Upper lobe of left lung (tissue), 6 donors: ENCODE measurements around the gene ADGRE2. TPM values are rescaled to one million over a fixed set of nuclear protein-coding genes. Genes with fewer than 3 reads are reported as not detected.
"Not testable (repeated sequence)": the region's sequence is repeated elsewhere in the genome, so short reads cannot be mapped to it uniquely, and the experiment has no call there.

Experiments
- ATAC-seq, 2 donors: fragments of 200-7000 bp; cut with Tn5 transposase; one replicate each; pipeline ENCODE4 v1.9.1; 2022; ENCODE audit warnings: mild to moderate bottlenecking in 2 of 2, moderate library complexity in 2 of 2; ENCODE audit not compliant: low FRiP score in 2 of 2
- DNase-seq, 2 donors: peaks; one replicate each; pipeline ENCODE4 v3.0.0-alpha.2; 2019 to 2020
- H3K27ac ChIP-seq, 4 donors: fragments of 200-600 bp; sonication (generic); one replicate each; pipeline ENCODE4 v1.5.1; 2016 to 2019
- H3K27me3 ChIP-seq, 4 donors: fragments of 200-600 bp; sonication (generic); one replicate each; pipeline ENCODE4 v1.5.1; 2017 to 2019
- H3K36me3 ChIP-seq, 4 donors: fragments of 200-600 bp; sonication (generic); one replicate each; pipeline ENCODE4 v1.5.1; 2016 to 2019
- H3K4me1 ChIP-seq, 4 donors: fragments of 200-600 bp; sonication (generic); one replicate each; pipeline ENCODE4 v1.5.1; 2018 to 2019
- H3K4me3 ChIP-seq, 4 donors: fragments of 200-600 bp; sonication (generic); one replicate each; pipeline ENCODE4 v1.5.1; 2017 to 2019; ENCODE audit warnings: mild to moderate bottlenecking in 2 of 4, moderate library complexity in 1 of 4
- H3K9me3 ChIP-seq, 4 donors: fragments of 200-600 bp; sonication (generic); one replicate each; pipeline ENCODE4 v1.5.1; 2018 to 2019
- CTCF ChIP-seq, 6 experiments: fragments of 450-650 bp in 4 of 6; fragments of 200-600 bp in 2 of 6; sonication (generic) in 2 of 6; IDR thresholded peaks; one replicate each; pipeline ENCODE4 v1.5.1; 2016 to 2019; ENCODE audit warnings: antibody characterized with exemption in 6 of 6
- EP300 ChIP-seq, 4 donors: sonication (generic); formaldehyde crosslinking; IDR thresholded peaks; one replicate each; pipeline ENCODE4 v1.5.1; 2017; ENCODE audit warnings: antibody characterized with exemption in 4 of 4, control low read depth in 2 of 4
- POLR2A ChIP-seq, 4 donors: fragments of 450-650 bp; IDR thresholded peaks; one replicate each; pipeline ENCODE4 v1.5.1; 2016 to 2017; ENCODE audit warnings: antibody characterized with exemption in 4 of 4, mild to moderate bottlenecking in 2 of 4
- POLR2AphosphoS5 ChIP-seq, 2 donors: sonication (generic); formaldehyde crosslinking; IDR thresholded peaks; one replicate each; pipeline ENCODE4 v1.5.1; 2017; ENCODE audit warnings: antibody characterized with exemption in 2 of 2
- WGBS, 2 donors: methylation state at CpG; one replicate each; pipeline ENCODE4 v1.1.5; 2017 to 2018; 5-methylcytosine and 5-hydroxymethylcytosine counted together
- total RNA-seq, 6 donors: library from RNA; depleted of rRNA in 4 of 6; stranded (reverse); fragments of >200 nt in 4 of 6; gene quantifications; one replicate each; pipeline versions ENCODE4 v1.1.0 to v1.2.1, GENCODE V29; 2016 to 2021
- donor health status: DM: no; HTN: no; CAD: no; lungs with moderate emphysema.
- donor health status: DM: no; HTN: yes; CAD: no; lungs with severe emphysema.

Gene ADGRE2
- total RNA-seq, 6 donors from 2014 or later: 12.3 to 24.1 (median 18.1) TPM

- Histone ChIP-seq H3K4me3 (no peak overlapping the region), H3K27me3 (no peaks in the 10 kb centered on the region), H3K4me1 (peaks cover 0 to 13% (median 3%) of the 10 kb centered on the region in 4 donors), H3K27ac (peak overlapping the region; percentile 34 to 64 (median 60)), H3K9me3 (no peaks in the 10 kb centered on the region), H3K36me3 (no peaks in the 10 kb centered on the region)
- DNase-seq (no peak), ATAC-seq (no peak)
- TF ChIP-seq POLR2A (IDR thresholded peaks at IDR 0.05) (no peak), CTCF (IDR thresholded peaks at IDR 0.05) (no peak), EP300 (IDR thresholded peaks at IDR 0.05) (no peak), POLR2AphosphoS5 (IDR thresholded peaks at IDR 0.05) (no peak)
- WGBS, 2 donors: 85 to 88% methylated on average over 16 of the region's 16 CpGs
Observed at GRCh38 chr19:14782626-14783409, 4.5 kb upstream of the ADGRE2 start.

- H3K36me3 ChIP-seq, DNase-seq, H3K4me3 ChIP-seq, H3K27ac ChIP-seq, H3K9me3 ChIP-seq, ATAC-seq, H3K27me3 ChIP-seq: not testable (repeated sequence)
- WGBS, 2 donors: 83 to 90% methylated on average over 17 of the region's 17 CpGs
- H3K4me1 ChIP-seq: peaks cover 0 to 10% (median 5%) of the 10 kb centered on the region in 4 donors
Observed at GRCh38 chr19:14781713-14782536, 3.6 kb upstream of the ADGRE2 start.

DNA sequence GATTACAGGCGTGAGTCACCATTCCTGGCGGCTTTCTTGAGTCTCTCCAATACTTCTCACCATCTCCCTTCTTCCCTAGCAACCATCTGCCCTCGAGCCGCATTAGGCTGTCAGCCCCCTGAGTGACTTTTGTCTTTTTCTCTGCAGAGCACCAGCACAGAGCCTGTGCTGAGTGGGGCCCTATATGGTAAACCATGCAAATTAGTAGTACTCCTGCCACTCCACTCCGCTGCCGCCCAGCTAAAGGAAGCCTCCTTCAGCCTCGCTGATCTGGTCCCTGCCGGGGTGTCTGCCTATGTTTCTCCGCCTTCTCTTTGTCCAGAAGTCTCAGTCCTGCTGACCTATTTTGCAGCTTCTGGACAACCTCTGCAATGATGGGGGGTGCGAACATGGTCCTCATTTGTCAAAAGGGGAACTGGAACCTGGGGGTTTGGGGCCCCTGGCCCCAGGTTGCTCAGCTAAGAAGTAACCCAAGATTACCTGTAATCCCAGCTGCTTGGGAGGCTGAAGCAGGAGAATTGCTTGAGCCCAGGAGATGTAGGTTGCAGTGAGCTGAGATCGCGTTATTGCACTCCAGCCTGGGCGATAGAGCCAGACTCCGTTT is 2.4 kb upstream of the ADGRE2 start:
- not testable (repeated sequence) for H3K4me3 ChIP-seq, H3K27ac ChIP-seq, H3K36me3 ChIP-seq, DNase-seq, ATAC-seq, H3K27me3 ChIP-seq, H3K9me3 ChIP-seq
- peaks cover 0 to 14% (median 3%) of the 10 kb centered on the region in 4 donors for H3K4me1 ChIP-seq
- WGBS, 2 donors: 76 to 81% methylated on average over 14 of the region's 14 CpGs

DNA sequence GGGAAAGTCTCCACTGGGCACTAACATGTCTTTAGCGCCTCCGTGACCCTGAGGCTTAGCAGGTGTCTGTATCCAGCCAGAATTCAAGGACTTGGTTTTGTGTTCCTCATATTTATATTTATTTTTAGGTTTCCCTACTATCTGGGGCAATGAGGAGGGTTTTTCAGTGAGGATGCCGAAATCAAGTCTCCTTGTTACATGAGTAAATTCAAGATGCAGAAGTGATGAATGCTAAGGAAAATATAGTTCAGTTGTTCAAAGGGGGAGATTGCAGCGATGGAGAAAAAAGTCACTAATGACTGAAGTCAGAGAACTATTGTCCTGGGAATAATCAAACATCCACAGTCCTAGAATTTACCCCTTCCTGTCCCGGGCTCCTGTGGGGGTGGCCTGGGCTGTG is 791 bp upstream of the ADGRE2 start:
- no peaks in the 10 kb centered on the region for H3K27me3 ChIP-seq
- WGBS, 2 donors: 53 to 54% methylated on average over 5 of the region's 5 CpGs
- ATAC-seq: no peak

DNA sequence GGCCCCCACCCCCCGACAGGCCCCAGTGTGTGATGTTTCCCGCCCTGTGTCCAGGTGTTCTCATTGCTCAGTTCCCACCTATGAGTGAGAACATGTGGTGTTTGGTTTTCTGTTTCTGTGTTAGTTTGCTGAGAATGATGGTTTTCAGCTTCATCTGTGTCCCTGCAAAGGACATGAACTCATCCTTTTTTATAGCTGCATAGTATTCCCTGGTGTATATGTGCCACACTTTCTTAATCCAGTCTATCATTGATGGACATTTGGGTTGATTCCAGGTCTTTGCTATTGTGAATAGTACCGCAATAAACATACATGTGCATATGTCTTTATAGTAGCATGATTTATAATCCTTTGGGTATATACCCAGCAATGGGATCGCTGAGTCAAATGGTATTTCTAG is 715 bp downstream of the ADGRE2 start:
- not testable (repeated sequence) for H3K27me3 ChIP-seq, H3K36me3 ChIP-seq, DNase-seq, H3K4me3 ChIP-seq, ATAC-seq, H3K27ac ChIP-seq, H3K9me3 ChIP-seq
- WGBS, 2 donors: 90 to 99% methylated on average over 4 of the region's 4 CpGs
- peaks cover 0 to 15% (median 3%) of the 10 kb centered on the region in 4 donors for H3K4me1 ChIP-seq

More for the DNA sequence above, 791 bp upstream of the ADGRE2 start:
- TF ChIP-seq CTCF (IDR thresholded peaks at IDR 0.05): no peak
- no peak for TF ChIP-seq POLR2A (IDR thresholded peaks at IDR 0.05)
- no peak for TF ChIP-seq EP300 (IDR thresholded peaks at IDR 0.05)
- TF ChIP-seq POLR2AphosphoS5 (IDR thresholded peaks at IDR 0.05): no peak
- H3K27ac ChIP-seq: no peak overlapping the region
- H3K36me3 ChIP-seq: no peaks in the 10 kb centered on the region
- peaks cover 0 to 15% (median 3%) of the 10 kb centered on the region in 4 donors for H3K4me1 ChIP-seq
- H3K9me3 ChIP-seq: no peaks in the 10 kb centered on the region
- DNase-seq: no peak
- H3K4me3 ChIP-seq: no peak overlapping the region
